GM12878 (cell line): ENCODE measurements around the gene SLC6A17. TPM values are rescaled to one million over a fixed set of nuclear protein-coding genes. Genes with fewer than 3 reads are reported as not detected.
A peak's percentile ranks its signal among the peaks of the same experiment; 100 is the strongest.

Experiments used
- ATAC-seq: fragments of 200-7000 bp; cut with Tn5 transposase; 3 replicates; pipeline ENCODE4 v1.9.1; 2020; ENCODE audit warnings: mild to moderate bottlenecking, moderate library complexity
- BruUV-seq: library from RNA; stranded (reverse); fragments of 400-500 nt; replicated peaks from 2 replicates; lab custom pipeline; 2021; lab: Mats Ljungman, UMichigan
- CTCF ChIA-PET: fragments of 300-600 bp; sonication (Branson Sonifier 250); formaldehyde crosslinking; extraction: SDS; loops from one replicate; lab custom pipeline; 2021; ENCODE audit warnings: inconsistent platforms; lab: Yijun Ruan, JAX
- POLR2A ChIA-PET: fragments of 350-600 bp; formaldehyde crosslinking; extraction: SDS; loops from one replicate; lab custom pipeline; 2021; ENCODE audit warnings: inconsistent platforms; lab: Charles Lee
- RAD21 ChIA-PET: fragments of 300-600 bp; sonication (Branson Sonifier 250); formaldehyde crosslinking; loops from one replicate; lab custom pipeline; 2023; ENCODE audit warnings: antibody characterized with exemption; ENCODE audit not compliant: unreplicated experiment; lab: Charles Lee
- SMC1A ChIA-PET: fragments of 300-600 bp; sonication (Branson Sonifier 250); formaldehyde crosslinking; loops from one replicate; lab custom pipeline; 2023; ENCODE audit not compliant: unreplicated experiment, uncharacterized antibody; lab: Charles Lee
- DNase-seq: peaks from one replicate; pipeline ENCODE4 v3.0.0-alpha.2; 2011; ENCODE audit warnings: low read depth, low spot score
- FAIRE-seq: peaks from 3 replicates; lab custom pipeline; 2011; peaks lifted over from hg19 to GRCh38; lab: Jason Lieb, UNC
- H2AFZ ChIP-seq: 2 replicates; pipeline ENCODE4 v1.6.0; 2011; ENCODE audit warnings: low read depth, low read length, control low read depth; ENCODE audit not compliant: control insufficient read depth
- H3K27ac ChIP-seq: 2 replicates; pipeline ENCODE4 v1.5.1; 2011; ENCODE audit warnings: control low read depth; ENCODE audit not compliant: control insufficient read depth, insufficient read depth
- H3K27me3 ChIP-seq, 2 experiments: replicated peaks in 1 of 2; 2 replicates each; pipeline versions ENCODE4 v1.6.0 to v1.6.1; 2011; ENCODE audit warnings: low read length in 1 of 2; ENCODE audit not compliant: control insufficient read depth in 2 of 2, insufficient read depth in 2 of 2
- H3K36me3 ChIP-seq, 2 experiments: 2 replicates each; pipeline ENCODE4 v1.5.1; 2011; ENCODE audit warnings: low read length in 1 of 2; ENCODE audit not compliant: control insufficient read depth in 2 of 2, insufficient read depth in 2 of 2
- H3K4me1 ChIP-seq: 2 replicates; pipeline ENCODE4 v1.6.1; 2011; ENCODE audit warnings: mild to moderate bottlenecking, low read length, moderate library complexity, mixed read lengths; ENCODE audit not compliant: control insufficient read depth, insufficient read depth
- H3K4me2 ChIP-seq: 2 replicates; pipeline ENCODE4 v1.6.0; 2011; ENCODE audit warnings: control low read depth; ENCODE audit not compliant: control insufficient read depth, insufficient read depth
- H3K4me3 ChIP-seq: fragments of 200-600 bp; sonication (generic); 2 replicates; pipeline ENCODE4 v1.5.1; 2016
- H3K79me2 ChIP-seq: 2 replicates; pipeline ENCODE4 v1.6.0; 2011; ENCODE audit warnings: low read length; ENCODE audit not compliant: control insufficient read depth, insufficient read depth
- H3K9ac ChIP-seq: 2 replicates; pipeline ENCODE4 v1.8.0; 2011; ENCODE audit warnings: low read length, control low read depth, mixed read lengths; ENCODE audit not compliant: control insufficient read depth, insufficient read depth
- H3K9me3 ChIP-seq: replicated peaks from 3 replicates; pipeline ENCODE4 v1.5.1; 2011; ENCODE audit warnings: mild to moderate bottlenecking, low read length; ENCODE audit not compliant: control insufficient read depth, insufficient read depth
- H4K20me1 ChIP-seq: 2 replicates; pipeline ENCODE4 v1.6.0; 2011; ENCODE audit not compliant: control insufficient read depth, insufficient read depth
- BHLHE40 ChIP-seq, 2 experiments: fragments of 450-650 bp in 1 of 2; IDR thresholded peaks; 2 replicates each; pipeline ENCODE4 v1.6.1; 2011 to 2017; ENCODE audit warnings: low read depth in 2 of 2, borderline replicate concordance in 1 of 2, improper control_type of control experiment in 1 of 2, low read length in 1 of 2, mild to moderate bottlenecking in 1 of 2
- GABPA ChIP-seq: IDR thresholded peaks from 2 replicates; pipeline ENCODE4 v1.6.1; 2014; ENCODE audit warnings: antibody characterized with exemption, low read depth, mild to moderate bottlenecking, inconsistent platforms
- GATAD2B ChIP-seq: fragments of 450-650 bp; conservative IDR thresholded peaks from 2 replicates; pipeline ENCODE4 v1.6.1; 2017; ENCODE audit warnings: low read depth, mild to moderate bottlenecking, moderate library complexity
- HCFC1 ChIP-seq: fragments of 150-350 bp; IDR thresholded peaks from 2 replicates; pipeline ENCODE4 v1.6.1; 2014; ENCODE audit warnings: low read length
- MXI1 ChIP-seq: fragments of 150-350 bp; IDR thresholded peaks from 2 replicates; pipeline ENCODE4 v1.6.1; 2011; ENCODE audit warnings: low read depth, mild to moderate bottlenecking, inconsistent platforms, low read length, improper control_type of control experiment
- PRDM15 ChIP-seq: fragments of 450-650 bp; formaldehyde crosslinking; IDR thresholded peaks from 2 replicates; pipeline ENCODE4 v1.4.0; 2020; ENCODE audit warnings: mild to moderate bottlenecking, moderate library complexity
- RAD21 ChIP-seq: IDR thresholded peaks from 2 replicates; pipeline ENCODE4 v1.6.1; 2011; ENCODE audit warnings: mild to moderate bottlenecking, low read depth, low read length, moderate library complexity; ENCODE audit not compliant: insufficient read depth
- RELA ChIP-seq: fragments of 450-650 bp; IDR thresholded peaks from 2 replicates; pipeline ENCODE4 v1.8.0; 2014; ENCODE audit warnings: borderline replicate concordance; ENCODE audit not compliant: partially characterized antibody
- RUNX3 ChIP-seq: IDR thresholded peaks from 2 replicates; pipeline ENCODE4 v1.6.1; 2012; ENCODE audit warnings: low read length, inconsistent platforms
- SMC3 ChIP-seq: IDR thresholded peaks from 2 replicates; pipeline ENCODE4 v1.6.1; 2011; ENCODE audit warnings: low read length, improper control_type of control experiment, borderline replicate concordance
- SRF ChIP-seq, 2 experiments: IDR thresholded peaks; 2 replicates each; pipeline ENCODE4 v1.6.1; 2011; ENCODE audit warnings: low read depth in 2 of 2, low read length in 2 of 2, mild to moderate bottlenecking in 1 of 2, moderate library complexity in 1 of 2
- TCF12 ChIP-seq: IDR thresholded peaks from 2 replicates; pipeline ENCODE4 v1.6.1; 2011; ENCODE audit warnings: low read depth, mild to moderate bottlenecking, low read length
- YBX1 ChIP-seq: fragments of 450-650 bp; IDR thresholded peaks from 2 replicates; pipeline ENCODE4 v1.6.1; 2016; ENCODE audit warnings: antibody characterized with exemption
- YY1 ChIP-seq: IDR thresholded peaks from 2 replicates; pipeline ENCODE4 v1.6.1; 2011; ENCODE audit warnings: low read depth, mild to moderate bottlenecking, low read length
- WGBS: methylation state at CpG from one replicate; pipeline ENCODE4 v1.1.6; 2016; ENCODE audit warnings: low lambda C conversion rate; ENCODE audit not compliant: insufficient replicate concordance, insufficient coverage; ENCODE audit errors: missing lambda C conversion rate; 5-methylcytosine and 5-hydroxymethylcytosine counted together
- in situ Hi-C: fragments of 300-500 bp; cut with MboI; formaldehyde crosslinking; loops from 9 replicates; pipeline ENCODE4 v1.14.3; 2018; ENCODE audit warnings: mixed read lengths
- intact Hi-C: fragments of 100-400 bp; cut with micrococcal nuclease; formaldehyde crosslinking; loops from one replicate; pipeline ENCODE4 v1.14.2; 2022; ENCODE audit not compliant: unreplicated experiment
- polyA plus RNA-seq, 11 experiments: library from polyadenylated mRNA; depleted of rRNA in 4 of 11; unstranded in 6 of 11; stranded (reverse) in 5 of 11; fragments of >200 nt; fragmentation: Nextera tagmentation in 4 of 11; fragmentation: Illumina TruSeq in 1 of 11; extraction: Ambion mirVana in 4 of 11; extraction: Trizol in 1 of 11; gene quantifications; 1 replicate in 1 of 11; 2 replicates in 10 of 11; pipeline versions ENCODE4 v1.2.1 to v1.2.3, GENCODE V29; 2011 to 2016; ENCODE audit warnings: inconsistent platforms in 2 of 11, missing spikeins in 2 of 11, low read depth in 1 of 11
- total RNA-seq, 4 experiments: library from RNA; depleted of rRNA in 3 of 4; stranded (reverse); fragments of >200 nt in 3 of 4; fragmentation: Illumina TruSeq in 1 of 4; extraction: Trizol in 1 of 4; gene quantifications; 2 replicates each; pipeline versions ENCODE4 v1.2.1 to v1.2.3, GENCODE V29; 2013 to 2021
- TF ChIP-seq, protein P1 (sequence below), 3 experiments: IDR thresholded peaks in 2 of 3; conservative IDR thresholded peaks in 1 of 3; 2 replicates each; pipeline ENCODE4 v1.5.1; 2011; ENCODE audit warnings: low read depth in 3 of 3, low read length in 3 of 3, mild to moderate bottlenecking in 3 of 3, control low read depth in 2 of 3, moderate library complexity in 2 of 3, inconsistent platforms in 1 of 3, mixed read lengths in 1 of 3; ENCODE audit not compliant: control insufficient read depth in 2 of 3, insufficient read depth in 1 of 3; ENCODE audit errors: extremely low read depth in 1 of 3

Gene SLC6A17
- total and polyA plus RNA-seq, 10 of the 15 experiments (the other 5 are each of a cell fraction or from before 2014, with no cell fraction given), result not detected

- Histone ChIP-seq H3K27ac (no peak overlapping the region), H3K27me3 (no peaks in the 10 kb centered on the region), H4K20me1 (no peaks in the 10 kb centered on the region), H3K4me3 (no peak overlapping the region), H3K9me3 (no peaks in the 10 kb centered on the region), H3K9ac (no peak overlapping the region), H3K4me2 (no peak overlapping the region)
- ChIA-PET RAD21 (interaction anchor here (0.8 to 3.8 kb wide), 8 partner anchors 11 to 77 kb away, joined by 3 to 14 read pairs (median 6); no protein-coding TSS in a partner anchor), POLR2A (no interaction called here)
- no TSS peak for BruUV-seq
- peak; percentile 97 for ATAC-seq
- intact Hi-C loops, result loop anchor here (1.0 to 2.0 kb wide), 3 partner anchors 18 to 77 kb away; no protein-coding TSS in a partner anchor
- TF ChIP-seq RAD21 (peak; percentile 85), GATAD2B (no peak), TCF12 (0 out of 2 replicates have a peak, but pooled peaks have one; percentile 14), YBX1 (no peak), SMC3 (peak; percentile 85), MXI1 (0 out of 2 replicates have a peak, but pooled peaks have one; percentile 22), RELA (peak; percentile 22), RUNX3 (peak; percentile 46; the same call in 1 of the 2 replicates), YY1 (peak; percentile 56; the same call in 1 of the 2 replicates), GABPA (no peak), BHLHE40 (IDR thresholded peaks at IDR 0.05; ENCODE audit: borderline replicate concordance in 1 of 2, low read depth in 2 of 2, low read length in 1 of 2) (0 out of 4 replicates have a peak, but pooled peaks of 1 of the 2 experiments have one; percentile 23), HCFC1 (no peak), PRDM15 (no peak), SRF (IDR thresholded peaks at IDR 0.05; ENCODE audit: low read depth in 2 of 2, low read length in 2 of 2) (peak in 1 of 2 experiments; percentile 35; a peak in 1 of 4 replicates)
- TF ChIP-seq, protein P1, sequence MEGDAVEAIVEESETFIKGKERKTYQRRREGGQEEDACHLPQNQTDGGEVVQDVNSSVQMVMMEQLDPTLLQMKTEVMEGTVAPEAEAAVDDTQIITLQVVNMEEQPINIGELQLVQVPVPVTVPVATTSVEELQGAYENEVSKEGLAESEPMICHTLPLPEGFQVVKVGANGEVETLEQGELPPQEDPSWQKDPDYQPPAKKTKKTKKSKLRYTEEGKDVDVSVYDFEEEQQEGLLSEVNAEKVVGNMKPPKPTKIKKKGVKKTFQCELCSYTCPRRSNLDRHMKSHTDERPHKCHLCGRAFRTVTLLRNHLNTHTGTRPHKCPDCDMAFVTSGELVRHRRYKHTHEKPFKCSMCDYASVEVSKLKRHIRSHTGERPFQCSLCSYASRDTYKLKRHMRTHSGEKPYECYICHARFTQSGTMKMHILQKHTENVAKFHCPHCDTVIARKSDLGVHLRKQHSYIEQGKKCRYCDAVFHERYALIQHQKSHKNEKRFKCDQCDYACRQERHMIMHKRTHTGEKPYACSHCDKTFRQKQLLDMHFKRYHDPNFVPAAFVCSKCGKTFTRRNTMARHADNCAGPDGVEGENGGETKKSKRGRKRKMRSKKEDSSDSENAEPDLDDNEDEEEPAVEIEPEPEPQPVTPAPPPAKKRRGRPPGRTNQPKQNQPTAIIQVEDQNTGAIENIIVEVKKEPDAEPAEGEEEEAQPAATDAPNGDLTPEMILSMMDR (IDR thresholded peaks at IDR 0.05 in 2 of 3, conservative IDR thresholded peaks at IDR 0.05 in 1 of 3; ENCODE audit: control insufficient read depth in 2 of 3, extremely low read depth in 1 of 3, insufficient read depth in 1 of 3, low read depth in 3 of 3, low read length in 3 of 3), result peak; percentile 93 to 95 (median 93); a peak in 5 of 6 replicates
- TF ChIP-seq, all 136 proteins: peak for 10
- no peaks in the 10 kb centered on the region for H3K79me2 ChIP-seq
- peak; percentile 81 for FAIRE-seq
- in situ Hi-C loops, result loop anchor here (5.0 kb wide), 1 partner anchor 54 kb away; no protein-coding TSS in a partner anchor
- peaks cover 15% of the 10 kb centered on the region for H3K4me1 ChIP-seq
- SMC1A ChIA-PET, result interaction anchor here (0.9 to 2.1 kb wide), 7 partner anchors 9 to 77 kb away, joined by 3 to 11 read pairs (median 5); no protein-coding TSS in a partner anchor
- DNase-seq, result peak; percentile 23
- H3K36me3 ChIP-seq, result no peaks in the 10 kb centered on the region
- CTCF ChIA-PET, result interaction anchor here (0.8 to 11.8 kb wide), 19 partner anchors 9 to 189 kb away, joined by 3 to 120 read pairs (median 5); partner anchors contain the start of gene STRIP1
- no peak overlapping the region; the same call in 1 of the 2 replicates for H2AFZ ChIP-seq
- 2% methylated on average over 8 of the region's 8 CpGs for WGBS
These were observed 44.0 kb upstream of the SLC6A17 start for GRCh38 chr1:110106013-110106941.
